ENCODE data around the gene B4GALT5. TPM values are rescaled to one million over a fixed set of nuclear protein-coding genes. Genes with fewer than 3 reads are reported as not detected.

The B4GALT5 gene
- total RNA-seq, 1 experiment from 2014 or later, result 92.5 TPM

GRCh38 chr20:49705358-49705757 lies 8.3 kb downstream of the B4GALT5 start:
- TF ChIP-seq EGR1 (IDR thresholded peaks at IDR 0.05; ENCODE audit: low read depth) (no peak), EZH2phosphoT487 (IDR thresholded peaks at IDR 0.05; ENCODE audit: borderline replicate concordance) (no peak), JUND (IDR thresholded peaks at IDR 0.05) (no peak), CTCF (IDR thresholded peaks at IDR 0.05 in 2 of 3, conservative IDR thresholded peaks at IDR 0.05 in 1 of 3; ENCODE audit: borderline replicate concordance in 1 of 3, insufficient read depth in 1 of 3, low read depth in 2 of 3, low read length in 2 of 3) (no peak), CBX3 (IDR thresholded peaks at IDR 0.05; ENCODE audit: low read depth) (no peak), ZFX (IDR thresholded peaks at IDR 0.05) (no peak), ELF1 (IDR thresholded peaks at IDR 0.05; ENCODE audit: borderline replicate concordance, low read depth) (no peak), POLR2AphosphoS5 (IDR thresholded peaks at IDR 0.05; ENCODE audit: low read depth, low read length) (no peak), ZNF274 (IDR thresholded peaks at IDR 0.05; ENCODE audit: low read depth, low read length) (no peak), TCF7L2 (IDR thresholded peaks at IDR 0.05; ENCODE audit: borderline replicate concordance, extremely low read depth, insufficient read depth, insufficient read length) (no peak), FOSL1 (IDR thresholded peaks at IDR 0.05; ENCODE audit: low read depth) (no peak)
- TF ChIP-seq, protein P1, sequence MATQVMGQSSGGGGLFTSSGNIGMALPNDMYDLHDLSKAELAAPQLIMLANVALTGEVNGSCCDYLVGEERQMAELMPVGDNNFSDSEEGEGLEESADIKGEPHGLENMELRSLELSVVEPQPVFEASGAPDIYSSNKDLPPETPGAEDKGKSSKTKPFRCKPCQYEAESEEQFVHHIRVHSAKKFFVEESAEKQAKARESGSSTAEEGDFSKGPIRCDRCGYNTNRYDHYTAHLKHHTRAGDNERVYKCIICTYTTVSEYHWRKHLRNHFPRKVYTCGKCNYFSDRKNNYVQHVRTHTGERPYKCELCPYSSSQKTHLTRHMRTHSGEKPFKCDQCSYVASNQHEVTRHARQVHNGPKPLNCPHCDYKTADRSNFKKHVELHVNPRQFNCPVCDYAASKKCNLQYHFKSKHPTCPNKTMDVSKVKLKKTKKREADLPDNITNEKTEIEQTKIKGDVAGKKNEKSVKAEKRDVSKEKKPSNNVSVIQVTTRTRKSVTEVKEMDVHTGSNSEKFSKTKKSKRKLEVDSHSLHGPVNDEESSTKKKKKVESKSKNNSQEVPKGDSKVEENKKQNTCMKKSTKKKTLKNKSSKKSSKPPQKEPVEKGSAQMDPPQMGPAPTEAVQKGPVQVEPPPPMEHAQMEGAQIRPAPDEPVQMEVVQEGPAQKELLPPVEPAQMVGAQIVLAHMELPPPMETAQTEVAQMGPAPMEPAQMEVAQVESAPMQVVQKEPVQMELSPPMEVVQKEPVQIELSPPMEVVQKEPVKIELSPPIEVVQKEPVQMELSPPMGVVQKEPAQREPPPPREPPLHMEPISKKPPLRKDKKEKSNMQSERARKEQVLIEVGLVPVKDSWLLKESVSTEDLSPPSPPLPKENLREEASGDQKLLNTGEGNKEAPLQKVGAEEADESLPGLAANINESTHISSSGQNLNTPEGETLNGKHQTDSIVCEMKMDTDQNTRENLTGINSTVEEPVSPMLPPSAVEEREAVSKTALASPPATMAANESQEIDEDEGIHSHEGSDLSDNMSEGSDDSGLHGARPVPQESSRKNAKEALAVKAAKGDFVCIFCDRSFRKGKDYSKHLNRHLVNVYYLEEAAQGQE (IDR thresholded peaks at IDR 0.05; ENCODE audit: low read depth), result no peak
- TF ChIP-seq, protein P2, sequence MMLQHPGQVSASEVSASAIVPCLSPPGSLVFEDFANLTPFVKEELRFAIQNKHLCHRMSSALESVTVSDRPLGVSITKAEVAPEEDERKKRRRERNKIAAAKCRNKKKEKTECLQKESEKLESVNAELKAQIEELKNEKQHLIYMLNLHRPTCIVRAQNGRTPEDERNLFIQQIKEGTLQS (IDR thresholded peaks at IDR 0.05), result no peak
- no peaks in the 10 kb centered on the region for H3K9me3 ChIP-seq (ENCODE audit: control insufficient read depth in 1 of 2, insufficient read depth in 1 of 2, low read depth in 1 of 2, low read length in 2 of 2)
- H3K4me2 ChIP-seq (ENCODE audit: low read length), result no peak overlapping the region
- peaks cover 29% of the 10 kb centered on the region; the same call in 1 of the 2 replicates for H4K20me1 ChIP-seq (ENCODE audit: insufficient read depth)
- ChIA-PET CTCF (no interaction called here), POLR2A (interaction anchor here (1.1 kb wide), 1 partner anchor 12 kb away, joined by 3 read pairs; no protein-coding TSS in a partner anchor), RAD21 (ENCODE audit: low non-redundant PET in 1 of 2, low total read pairs in 2 of 2, uncharacterized antibody in 2 of 2, unreplicated experiment in 2 of 2) (no interaction called here)
- H3K4me1 ChIP-seq (ENCODE audit: control insufficient read depth in 1 of 2, insufficient read depth in 2 of 2, low read length in 2 of 2), result peaks cover 35 to 48% of the 10 kb centered on the region in 2 experiments
- H3K4me3 ChIP-seq (replicated peaks in 1 of 2; ENCODE audit: low read depth in 1 of 2, low read length in 2 of 2), result no peak overlapping the region
- no peak for DNase-seq (ENCODE audit: low read depth, low spot score)
- no peaks in the 10 kb centered on the region for H3K27me3 ChIP-seq (ENCODE audit: insufficient read depth, low read length)
- H3K27ac ChIP-seq (ENCODE audit: low read depth, low read length), result no peak overlapping the region
- H3K79me2 ChIP-seq (ENCODE audit: insufficient read depth, low read length), result peaks cover 99% of the 10 kb centered on the region
- intact Hi-C loops (cut with micrococcal nuclease), result no loop called here
- H3K9ac ChIP-seq (ENCODE audit: low read length), result no peak overlapping the region
- no peak for ATAC-seq
- no TSS peak for BruUV-seq (replicated peaks)
- H3K9me2 ChIP-seq (ENCODE audit: insufficient read depth), result no peaks in the 10 kb centered on the region
- H2AFZ ChIP-seq (ENCODE audit: low read depth, low read length, poor library complexity, severe bottlenecking), result no peak overlapping the region
- no peaks in the 10 kb centered on the region for H3K36me3 ChIP-seq (ENCODE audit: control insufficient read depth in 1 of 2, insufficient read depth in 2 of 2, low read length in 2 of 2)
